Measurements from ENCODE around the gene OR52A1. TPM values are rescaled to one million over a fixed set of nuclear protein-coding genes. Genes with fewer than 3 reads are reported as not detected.
A peak's percentile ranks its signal among the peaks of the same experiment; 100 is the strongest.
"Not testable (repeated sequence)": the region's sequence is repeated elsewhere in the genome, so short reads cannot be mapped to it uniquely, and the experiment has no call there.

Gene OR52A1
- polyA plus RNA-seq (ENCODE audit: low read depth in 6 of 6), result not detected

DNA sequence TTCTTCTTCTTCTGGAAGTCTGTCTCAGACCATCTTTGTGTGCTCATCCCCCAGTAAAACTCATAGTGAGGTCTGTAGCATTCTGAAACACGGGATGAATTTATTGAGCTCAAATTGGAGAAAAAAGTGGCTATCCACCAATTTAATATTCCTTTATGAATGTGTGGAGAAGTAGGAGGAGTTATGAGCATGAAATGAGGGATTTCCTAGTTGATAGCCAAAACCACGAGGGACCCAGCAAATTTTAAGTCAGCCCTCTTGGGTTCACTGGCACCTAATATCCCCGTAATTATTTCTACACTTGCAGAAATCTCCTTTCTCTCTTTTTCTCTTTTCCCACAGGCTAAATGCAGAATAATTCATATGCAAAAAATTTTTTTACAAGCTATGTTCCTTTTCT, at the start of gene OR52A1:
Gene OR52A1, minus strand, starts transcription at position 101 of the 400 bp plus-strand sequence. CDS start 2,388 bp downstream, outside the sequence.
- Mint-ChIP-seq H3K27me3 (peaks cover 0 to 6% (median 0%) of the 10 kb centered on the region in 3 donors), H3K4me3 (no peak within 1 kb of the TSS), H3K9me3 (peaks cover 0 to 7% (median 3%) of the 10 kb centered on the region in 7 donors), H3K36me3 (no peaks in the 10 kb centered on the region), H3K4me1 (no peaks in the 10 kb centered on the region), H3K27ac (no peak within 1 kb of the TSS)
- DNase-seq, result no peak
- no peak for ATAC-seq (ENCODE audit: low read depth in 2 of 2)

DNA sequence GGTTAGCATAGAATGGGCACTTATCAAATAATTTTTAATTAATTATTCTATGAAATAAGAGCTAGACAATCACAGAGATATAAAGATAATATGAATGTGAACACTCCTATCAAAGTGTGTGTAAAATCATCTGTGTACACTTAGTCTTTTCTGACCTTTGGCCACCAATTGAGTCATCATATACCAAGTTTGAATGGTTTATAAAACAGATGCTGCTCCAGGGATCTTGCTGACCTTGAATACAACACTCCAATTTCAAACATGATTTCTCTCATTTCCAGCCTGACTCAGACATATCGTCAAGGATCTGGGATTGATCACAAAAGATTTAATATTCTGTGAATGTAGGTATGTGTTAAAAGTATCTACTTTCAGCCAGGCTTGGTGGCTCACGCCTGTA, 48.8 kb upstream of the OR52A1 start:
- Mint-ChIP-seq H3K27me3 (peaks cover 0 to 15% (median 4%) of the 10 kb centered on the region in 3 donors), H3K27ac (no peak overlapping the region), H3K4me1 (no peaks in the 10 kb centered on the region), H3K4me3 (no peak overlapping the region), H3K36me3 (no peaks in the 10 kb centered on the region), H3K9me3 (no peaks in the 10 kb centered on the region)
- DNase-seq (no peak), ATAC-seq (ENCODE audit: low read depth in 2 of 2) (no peak)

DNA sequence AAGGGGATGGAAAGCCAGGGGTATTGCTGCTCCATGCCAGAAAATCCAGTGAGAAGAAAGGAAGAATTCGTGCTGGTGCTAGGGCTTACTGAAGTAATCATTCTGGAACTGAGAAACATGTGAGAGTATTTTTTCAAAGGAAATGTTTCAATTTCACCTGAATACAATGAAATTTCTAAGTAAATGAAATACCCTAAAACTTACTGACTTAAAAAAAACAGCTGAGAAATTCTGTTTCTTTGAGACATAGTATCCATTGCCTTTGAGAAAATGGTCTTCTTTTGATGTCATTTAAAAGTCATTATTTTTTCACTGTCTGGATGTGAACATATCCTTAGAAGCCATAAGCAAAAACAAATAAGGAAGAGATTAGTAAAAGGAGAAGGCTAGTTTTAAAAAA, 46.0 kb upstream of the OR52A1 start, which contains the start of gene OR51V1:
Gene OR51V1, minus strand, starts transcription at position 101 of the 400 bp plus-strand sequence. Its CDS starts 0 bp downstream, at position 101.
- ATAC-seq (ENCODE audit: low read depth in 2 of 2) (no peak), DNase-seq (no peak)
- no peak within 1 kb of the TSS for H3K4me3 Mint-ChIP-seq
- peaks cover 0 to 15% (median 4%) of the 10 kb centered on the region in 3 donors for H3K27me3 Mint-ChIP-seq
- no peaks in the 10 kb centered on the region for H3K36me3 Mint-ChIP-seq
- no peaks in the 10 kb centered on the region for H3K9me3 Mint-ChIP-seq
- no peak within 1 kb of the TSS for H3K27ac Mint-ChIP-seq
- H3K4me1 Mint-ChIP-seq, result no peaks in the 10 kb centered on the region

DNA sequence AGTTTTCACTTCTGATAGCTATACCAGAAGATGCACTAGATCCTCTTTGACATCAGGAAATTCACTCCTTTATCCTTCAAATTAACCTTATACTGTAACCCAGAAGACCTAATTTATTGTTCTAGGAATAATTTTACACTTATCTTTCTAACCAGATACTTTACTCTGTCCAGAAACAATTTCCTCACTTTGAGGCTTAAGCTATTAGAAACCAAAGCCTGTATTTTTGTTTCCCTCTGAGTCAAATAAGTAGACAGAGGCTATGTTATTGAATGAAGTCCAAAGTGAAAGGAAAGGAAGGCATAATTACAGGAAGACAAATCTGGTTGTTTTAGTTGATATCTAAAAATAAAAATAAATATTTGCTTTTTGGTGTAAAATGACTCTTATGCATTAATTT, 43.7 kb upstream of the OR52A1 start:
- no peaks in the 10 kb centered on the region for H3K4me1 Mint-ChIP-seq
- H3K27ac Mint-ChIP-seq, result no peak overlapping the region
- no peaks in the 10 kb centered on the region for H3K36me3 Mint-ChIP-seq
- no peak overlapping the region for H3K4me3 Mint-ChIP-seq
- DNase-seq (no peak), ATAC-seq (ENCODE audit: low read depth in 2 of 2) (no peak)
- peaks cover 0 to 3% (median 0%) of the 10 kb centered on the region in 7 donors for H3K9me3 Mint-ChIP-seq
- peaks cover 0 to 14% (median 4%) of the 10 kb centered on the region in 3 donors for H3K27me3 Mint-ChIP-seq

DNA sequence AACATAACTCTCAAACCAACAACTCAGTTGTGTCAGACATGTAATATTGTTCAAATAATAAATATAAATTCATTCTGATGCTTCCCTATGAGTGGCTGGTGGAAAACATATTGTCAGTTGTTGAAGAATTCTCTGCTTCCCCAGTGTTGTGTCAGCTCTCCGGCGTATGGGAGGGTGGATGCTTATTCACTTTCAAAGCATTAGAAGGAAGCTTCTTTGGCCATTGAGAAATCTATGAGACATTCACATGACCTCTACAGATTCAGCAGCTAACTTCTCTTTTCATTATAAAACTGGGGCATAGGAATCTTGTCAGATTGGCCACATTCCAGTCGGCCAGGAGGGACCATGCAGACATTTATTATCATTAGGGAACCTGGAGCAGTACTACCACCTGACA, 43.0 kb upstream of the OR52A1 start:
- H3K4me1 Mint-ChIP-seq, result no peaks in the 10 kb centered on the region
- H3K4me3 Mint-ChIP-seq, result no peak overlapping the region
- H3K27me3 Mint-ChIP-seq, result peaks cover 0 to 6% (median 0%) of the 10 kb centered on the region in 3 donors
- H3K9me3 Mint-ChIP-seq, result peaks cover 0 to 5% (median 3%) of the 10 kb centered on the region in 7 donors
- ATAC-seq (ENCODE audit: low read depth in 2 of 2), result no peak
- H3K27ac Mint-ChIP-seq, result no peak overlapping the region
- no peaks in the 10 kb centered on the region for H3K36me3 Mint-ChIP-seq
- no peak for DNase-seq

DNA sequence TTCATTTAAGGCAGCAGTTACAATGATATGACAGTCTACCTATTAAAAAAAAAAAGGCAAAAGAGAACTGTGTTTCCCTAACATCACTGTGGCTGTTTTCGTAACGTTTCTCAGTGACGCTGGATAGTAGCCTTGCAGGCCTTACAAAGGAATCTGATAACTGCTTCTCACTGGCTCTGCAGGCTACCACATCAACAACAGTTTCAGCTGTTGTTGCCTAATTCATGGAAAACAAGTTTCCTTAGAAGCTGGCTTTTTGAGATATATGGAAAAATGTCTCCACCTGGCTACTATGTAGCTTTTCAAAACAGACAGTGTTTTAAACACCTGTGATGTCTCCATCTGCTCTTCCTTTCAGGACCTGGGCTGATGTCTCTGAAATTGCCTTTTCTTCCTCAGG, 42.2 kb upstream of the OR52A1 start:
- no peaks in the 10 kb centered on the region for H3K36me3 Mint-ChIP-seq

DNA sequence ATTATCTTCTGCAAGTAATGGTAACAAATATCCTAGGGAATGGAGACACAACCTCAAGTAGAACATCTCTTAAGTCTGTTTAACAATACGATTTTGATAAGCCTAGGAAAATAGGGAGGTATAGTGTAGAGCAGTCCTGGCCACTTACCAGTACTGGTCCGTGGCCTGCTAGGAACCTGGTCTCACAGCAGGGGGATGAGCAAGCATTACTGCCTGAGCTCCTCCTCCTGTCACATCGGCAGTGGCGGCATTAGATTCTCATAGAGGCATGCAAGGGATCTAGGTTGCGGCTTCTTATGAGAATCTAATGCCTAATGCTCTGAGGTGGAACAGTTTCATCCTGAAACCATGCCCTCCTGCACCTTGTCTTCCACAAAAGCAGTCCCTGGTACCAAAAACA, 41.5 kb upstream of the OR52A1 start:
- H3K27me3 Mint-ChIP-seq, result peaks cover 0 to 6% (median 0%) of the 10 kb centered on the region in 3 donors
- ATAC-seq (ENCODE audit: low read depth in 2 of 2) (no peak), DNase-seq (no peak)
- H3K27ac Mint-ChIP-seq, result no peak overlapping the region
- H3K4me3 Mint-ChIP-seq, result no peak overlapping the region
- H3K9me3 Mint-ChIP-seq, result peaks cover 0 to 5% (median 5%) of the 10 kb centered on the region in 7 donors
- no peaks in the 10 kb centered on the region for H3K4me1 Mint-ChIP-seq
- no peaks in the 10 kb centered on the region for H3K36me3 Mint-ChIP-seq

More for the DNA sequence above, 42.2 kb upstream of the OR52A1 start:
- Mint-ChIP-seq H3K9me3 (peaks cover 0 to 5% (median 3%) of the 10 kb centered on the region in 7 donors), H3K4me3 (no peak overlapping the region), H3K4me1 (no peaks in the 10 kb centered on the region), H3K27me3 (peaks cover 0 to 6% (median 0%) of the 10 kb centered on the region in 3 donors), H3K27ac (no peak overlapping the region)
- DNase-seq (no peak), ATAC-seq (ENCODE audit: low read depth in 2 of 2) (no peak)

DNA sequence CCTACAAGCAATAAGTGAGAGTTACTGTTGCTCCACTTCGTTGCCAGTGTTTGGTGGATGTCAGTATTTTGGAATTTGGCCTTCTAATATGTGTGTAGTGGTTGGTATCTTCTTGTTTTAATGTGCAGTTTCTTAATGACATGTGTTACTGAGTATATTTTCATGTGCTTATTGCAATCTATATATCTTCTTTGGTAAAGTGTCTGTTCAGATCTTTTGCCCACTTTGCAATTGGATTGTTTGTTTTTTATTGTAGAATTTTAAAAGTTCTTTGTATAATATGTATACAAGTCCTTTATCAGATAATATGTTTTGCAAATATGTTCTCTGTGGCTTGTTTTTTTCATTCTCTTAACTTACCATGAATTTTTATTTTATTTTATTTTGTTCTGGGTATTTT, 38.2 kb upstream of the OR52A1 start:
- H3K36me3 Mint-ChIP-seq, result peaks cover 0 to 9% of the 10 kb centered on the region in 2 donors
- H3K27ac Mint-ChIP-seq, result no peak overlapping the region
- ATAC-seq (ENCODE audit: low read depth in 2 of 2) (no peak), DNase-seq (no peak)
- no peak overlapping the region for H3K4me3 Mint-ChIP-seq
- peaks cover 3 to 25% (median 16%) of the 10 kb centered on the region in 7 donors for H3K9me3 Mint-ChIP-seq
- no peaks in the 10 kb centered on the region for H3K4me1 Mint-ChIP-seq
- no peaks in the 10 kb centered on the region for H3K27me3 Mint-ChIP-seq

DNA sequence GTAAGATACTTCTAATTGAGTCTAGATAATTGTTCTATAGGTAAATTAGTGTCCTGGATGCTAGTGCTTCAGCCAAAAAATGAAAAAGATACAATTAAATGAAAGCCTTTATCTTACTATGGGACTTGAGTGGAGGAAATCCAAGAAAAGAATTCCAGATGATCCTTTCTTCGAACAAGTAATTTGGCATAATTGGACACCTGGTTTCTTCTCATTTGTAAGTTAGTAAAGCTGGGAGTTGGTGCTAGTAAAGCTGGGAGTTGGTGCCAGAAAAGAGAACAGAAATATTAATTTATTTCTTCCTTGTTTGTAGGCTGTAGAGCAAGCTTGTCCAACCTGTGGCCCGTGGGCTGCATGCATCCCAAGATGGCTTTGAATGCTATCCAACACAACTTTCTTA, 33.6 kb upstream of the OR52A1 start:
- no peaks in the 10 kb centered on the region for H3K4me1 Mint-ChIP-seq
- H3K9me3 Mint-ChIP-seq, result peaks cover 2 to 25% (median 13%) of the 10 kb centered on the region in 7 donors
- H3K4me3 Mint-ChIP-seq, result no peak overlapping the region

DNA sequence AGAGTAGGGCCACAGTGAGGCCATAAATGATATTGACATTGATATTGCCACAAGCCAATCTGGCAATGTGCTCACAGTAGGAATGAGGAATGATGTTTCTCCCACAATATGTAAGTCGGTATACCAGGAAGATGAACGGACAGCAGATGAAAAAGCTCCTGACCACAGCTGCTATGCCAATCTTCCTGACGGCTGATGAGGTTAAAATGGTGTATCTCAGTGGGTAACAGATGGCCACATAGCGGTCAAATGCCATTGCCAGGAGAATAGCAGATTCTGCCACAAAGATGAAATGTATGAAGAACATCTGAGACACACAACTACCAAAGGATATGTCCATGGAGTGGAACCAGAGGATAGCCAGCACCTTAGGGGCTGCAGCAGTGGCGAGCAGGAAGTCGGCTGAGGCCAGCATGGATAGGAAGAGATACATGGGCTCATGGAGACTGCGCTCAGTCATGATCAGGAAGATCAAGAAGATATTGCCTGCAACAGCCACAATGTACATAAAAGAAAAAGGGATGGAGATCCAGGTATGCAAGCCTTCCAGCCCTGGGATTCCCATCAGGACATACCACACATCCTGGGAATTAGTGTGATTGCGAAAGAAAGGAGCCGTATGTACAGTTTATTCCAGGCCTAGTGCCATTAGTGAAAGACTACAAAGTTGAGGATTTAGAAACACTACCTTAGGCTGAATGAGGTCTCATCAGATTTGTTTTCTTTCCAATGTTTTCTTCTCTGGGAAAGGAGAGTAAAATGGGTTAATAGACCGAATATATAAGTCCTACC, 23.7 kb upstream of the OR52A1 start:
- Mint-ChIP-seq H3K27ac (no peak overlapping the region), H3K4me3 (no peak overlapping the region), H3K27me3 (peaks cover 0 to 6% (median 4%) of the 10 kb centered on the region in 3 donors), H3K4me1 (no peaks in the 10 kb centered on the region), H3K36me3 (no peaks in the 10 kb centered on the region), H3K9me3 (peaks cover 0 to 4% (median 0%) of the 10 kb centered on the region in 7 donors)
- ATAC-seq (ENCODE audit: low read depth in 2 of 2), result no peak
- no peak for DNase-seq

More for the DNA sequence above, 33.6 kb upstream of the OR52A1 start:
- no peak for ATAC-seq (ENCODE audit: low read depth in 2 of 2)
- DNase-seq, result no peak
- Mint-ChIP-seq H3K36me3 (peaks cover 0 to 9% of the 10 kb centered on the region in 2 donors), H3K27ac (no peak overlapping the region), H3K27me3 (no peaks in the 10 kb centered on the region)

DNA sequence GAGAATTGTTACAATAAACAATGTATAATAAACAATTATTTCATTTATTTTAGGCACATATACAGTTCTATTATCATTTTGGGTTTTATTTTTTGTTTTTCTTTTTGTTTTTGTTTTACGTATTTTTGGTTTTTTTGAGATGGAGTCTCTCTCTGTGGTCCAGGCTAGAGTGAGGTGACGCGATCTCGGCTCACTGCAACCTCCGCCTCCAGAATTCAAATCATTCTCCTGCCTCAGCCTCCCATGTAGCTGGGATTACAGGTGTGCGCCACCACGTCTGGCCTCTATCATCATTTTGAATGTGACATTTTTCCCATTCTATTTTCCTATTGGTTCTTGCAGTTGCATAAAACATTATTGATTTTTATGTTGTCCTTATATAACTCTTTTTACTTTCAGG, 20.4 kb upstream of the OR52A1 start:
- no peak overlapping the region for H3K4me3 Mint-ChIP-seq
- no peaks in the 10 kb centered on the region for H3K36me3 Mint-ChIP-seq
- no peaks in the 10 kb centered on the region for H3K4me1 Mint-ChIP-seq
- H3K27me3 Mint-ChIP-seq, result peaks cover 0 to 6% (median 4%) of the 10 kb centered on the region in 3 donors
- DNase-seq (no peak), ATAC-seq (ENCODE audit: low read depth in 2 of 2) (no peak)
- no peak overlapping the region for H3K27ac Mint-ChIP-seq
- peaks cover 0 to 4% (median 0%) of the 10 kb centered on the region in 7 donors for H3K9me3 Mint-ChIP-seq

DNA sequence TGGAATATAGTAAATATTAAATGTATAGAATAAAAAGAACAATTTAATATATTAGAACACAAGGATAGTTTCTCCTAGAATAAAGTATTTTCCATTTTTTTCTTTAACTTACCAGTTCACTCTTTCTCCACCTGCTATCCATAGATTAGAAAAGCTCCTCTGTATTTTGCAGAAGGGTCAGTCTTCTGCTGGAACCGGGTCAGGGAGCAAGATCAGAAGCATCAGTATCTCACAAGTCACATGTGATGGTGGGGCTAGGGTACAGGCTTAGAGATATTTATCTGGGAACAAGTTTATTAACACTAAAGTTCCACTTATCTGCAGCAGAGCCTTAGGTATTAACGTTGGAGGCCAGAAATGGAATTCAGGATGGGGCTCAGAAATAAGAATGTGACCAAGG, 17.3 kb upstream of the OR52A1 start:
- no peak for DNase-seq
- H3K9me3 Mint-ChIP-seq, result peaks cover 0 to 4% (median 0%) of the 10 kb centered on the region in 7 donors
- H3K27me3 Mint-ChIP-seq, result no peaks in the 10 kb centered on the region
- no peak overlapping the region for H3K4me3 Mint-ChIP-seq
- H3K4me1 Mint-ChIP-seq, result no peaks in the 10 kb centered on the region
- H3K36me3 Mint-ChIP-seq, result no peaks in the 10 kb centered on the region
- ATAC-seq (ENCODE audit: low read depth in 2 of 2), result no peak
- H3K27ac Mint-ChIP-seq, result no peak overlapping the region

DNA sequence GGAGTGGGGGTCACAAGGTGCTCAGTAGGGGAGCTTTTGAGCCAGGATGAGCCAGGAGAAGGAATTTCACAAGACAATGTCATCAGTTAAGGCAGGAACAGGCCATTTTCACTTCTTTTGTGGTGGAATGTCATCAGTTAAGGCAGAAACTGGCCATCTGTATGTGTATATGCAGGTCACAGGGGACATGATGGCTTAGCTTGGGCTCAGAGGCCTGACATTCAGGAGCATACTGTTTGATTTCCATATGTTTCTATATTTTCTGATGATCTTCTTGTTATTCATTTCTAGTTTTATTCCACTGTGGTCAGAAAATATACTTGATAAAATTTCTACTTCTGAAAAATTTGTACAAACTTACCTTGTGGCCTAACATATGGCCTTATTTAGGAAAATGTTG, 11.3 kb upstream of the OR52A1 start:
- H3K27me3 Mint-ChIP-seq, result peaks cover 0 to 29% (median 3%) of the 10 kb centered on the region in 3 donors
- H3K27ac Mint-ChIP-seq; ATAC-seq (ENCODE audit: low read depth in 2 of 2): not testable (repeated sequence)

DNA sequence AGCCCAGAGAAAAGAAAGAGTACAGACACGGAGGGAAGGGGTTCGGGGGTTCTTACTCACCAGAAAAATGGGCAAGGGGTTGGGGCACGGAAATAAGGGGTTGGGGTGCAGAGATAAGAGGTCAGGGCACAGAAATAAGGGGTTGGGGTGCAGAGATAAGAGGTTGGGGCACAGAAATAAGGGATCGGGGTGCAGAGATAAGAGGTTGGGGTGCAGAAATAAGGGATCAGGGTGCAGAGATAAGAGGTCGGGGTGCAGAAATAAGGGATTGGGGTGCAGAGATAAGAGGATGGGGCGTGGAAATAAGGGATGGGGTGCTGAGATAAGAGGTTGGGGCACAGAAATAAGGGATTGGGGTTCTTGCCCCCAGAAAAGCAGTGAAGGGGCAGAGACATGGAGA, 10.2 kb upstream of the OR52A1 start:
- H3K4me3 Mint-ChIP-seq, result peak overlapping the region in 1 of 8 donors; percentile 61
- not testable (repeated sequence) for ATAC-seq (ENCODE audit: low read depth in 2 of 2); H3K4me1 Mint-ChIP-seq; H3K36me3 Mint-ChIP-seq; DNase-seq; H3K27ac Mint-ChIP-seq; H3K9me3 Mint-ChIP-seq
- peaks cover 3 to 34% (median 6%) of the 10 kb centered on the region in 3 donors for H3K27me3 Mint-ChIP-seq

More for the DNA sequence above, 11.3 kb upstream of the OR52A1 start:
- DNase-seq, H3K36me3 Mint-ChIP-seq, H3K4me3 Mint-ChIP-seq, H3K4me1 Mint-ChIP-seq, H3K9me3 Mint-ChIP-seq: not testable (repeated sequence)

Measured in naive B cell (primary cell).